Forelimb muscle (tissue), 1 donor: Measurements from ENCODE around the gene ANP32D. TPM values are rescaled to one million over a fixed set of nuclear protein-coding genes. Genes with fewer than 3 reads are reported as not detected.
"Not testable (repeated sequence)": the region's sequence is repeated elsewhere in the genome, so short reads cannot be mapped to it uniquely, and the experiment has no call there.

Source experiments
- DNase-seq: peaks from one replicate; pipeline ENCODE4 v3.0.0-alpha.2; 2013; ENCODE audit warnings: low read depth
- polyA plus RNA-seq: library from polyadenylated mRNA; unstranded; fragments of 120-200 nt; gene quantifications from one replicate; pipeline ENCODE4 v1.2.1, GENCODE V29; 2013; ENCODE audit not compliant: insufficient read length

ANP32D gene
- polyA plus RNA-seq, 1 donor, result not detected

- DNase-seq, result not testable (repeated sequence)
Observed at GRCh38 chr12:48506836-48507235, 34.5 kb downstream of the ANP32D start.

- no peak for DNase-seq
Observed at GRCh38 chr12:48508987-48509386, 36.6 kb downstream of the ANP32D start.

- no peak for DNase-seq
Observed at GRCh38 chr12:48510111-48510510, 37.8 kb downstream of the ANP32D start.

- DNase-seq, result no peak
Observed at GRCh38 chr12:48512855-48513254, 40.5 kb downstream of the ANP32D start.

- no peak for DNase-seq
Observed at GRCh38 chr12:48514728-48515127, 42.4 kb downstream of the ANP32D start.

- not testable (repeated sequence) for DNase-seq
Observed at GRCh38 chr12:48520381-48520780, 48.0 kb downstream of the ANP32D start.

Other genes with a start within 250 kb of the ANP32D start
- gene ZNF641, start 121.6 kb upstream of the ANP32D start, polyA plus RNA-seq, result 18.5 TPM
- 0.44 TPM for gene C12orf54, start 9.9 kb downstream of the ANP32D start, polyA plus RNA-seq
- gene OR8S1, start 53.1 kb downstream of the ANP32D start, polyA plus RNA-seq, result not detected
- gene LALBA, start 97.5 kb downstream of the ANP32D start, polyA plus RNA-seq, result not detected
- 32.6 TPM for gene KANSL2, start 209.7 kb downstream of the ANP32D start, polyA plus RNA-seq
- gene CCNT1, start 244.1 kb downstream of the ANP32D start, polyA plus RNA-seq, result 18.4 TPM